Liver (tissue), 9 donors: ENCODE measurements around the gene CSPG4. TPM values are rescaled to one million over a fixed set of nuclear protein-coding genes. Genes with fewer than 3 reads are reported as not detected.
A peak's percentile ranks its signal among the peaks of the same experiment; 100 is the strongest.

ENCODE experiments used
- DNase-seq: peaks from one replicate; pipeline ENCODE4 v3.0.0-alpha.2; 2017; ENCODE audit warnings: low spot score
- H3K27ac ChIP-seq, 2 donors: one replicate each; pipeline ENCODE4 v1.7.0; 2013; ENCODE audit warnings: inconsistent platforms in 2 of 2, low read length in 2 of 2, control low read depth in 1 of 2, low read depth in 1 of 2, mild to moderate bottlenecking in 1 of 2
- H3K27me3 ChIP-seq, 4 donors: one replicate each; pipeline versions ENCODE4 v1.6.1 to v1.7.0; 2013; ENCODE audit warnings: low read length in 3 of 4, inconsistent platforms in 1 of 4, mild to moderate bottlenecking in 1 of 4, moderate library complexity in 1 of 4; ENCODE audit not compliant: control insufficient read depth in 4 of 4, insufficient read depth in 4 of 4
- H3K36me3 ChIP-seq, 4 donors: one replicate each; pipeline versions ENCODE4 v1.6.1 to v1.7.0; 2013; ENCODE audit warnings: low read length in 3 of 4, mild to moderate bottlenecking in 3 of 4, low read depth in 1 of 4, moderate library complexity in 1 of 4; ENCODE audit not compliant: control insufficient read depth in 4 of 4, insufficient read depth in 3 of 4
- H3K4me1 ChIP-seq, 4 donors: one replicate each; pipeline versions ENCODE4 v1.6.1 to v1.7.0; 2013; ENCODE audit warnings: low read length in 3 of 4, mild to moderate bottlenecking in 3 of 4, moderate library complexity in 1 of 4; ENCODE audit not compliant: control insufficient read depth in 4 of 4, insufficient read depth in 4 of 4
- H3K4me3 ChIP-seq, 3 donors: one replicate each; pipeline versions ENCODE4 v1.6.1 to v1.7.0; 2013; ENCODE audit warnings: low read length in 3 of 3, control low read depth in 1 of 3, low read depth in 1 of 3, mild to moderate bottlenecking in 1 of 3
- H3K9ac ChIP-seq, 2 donors: one replicate each; pipeline ENCODE4 v1.7.0; 2013; ENCODE audit warnings: low read length in 2 of 2, mild to moderate bottlenecking in 2 of 2, moderate library complexity in 2 of 2, control low read depth in 1 of 2, low read depth in 1 of 2
- H3K9me3 ChIP-seq, 4 donors: one replicate each; pipeline versions ENCODE4 v1.6.1 to v1.7.0; 2013; ENCODE audit warnings: low read length in 3 of 4; ENCODE audit not compliant: control insufficient read depth in 4 of 4
- EGR1 ChIP-seq, 2 donors: IDR thresholded peaks; 2 replicates each; pipeline ENCODE4 v1.6.1; 2016 to 2018; ENCODE audit warnings: antibody characterized with exemption in 2 of 2, low read depth in 2 of 2
- FOXA1 ChIP-seq: IDR thresholded peaks from 2 replicates; pipeline ENCODE4 v1.6.1; 2016; ENCODE audit warnings: antibody characterized with exemption
- FOXA2 ChIP-seq: IDR thresholded peaks from 2 replicates; pipeline ENCODE4 v1.6.1; 2016; ENCODE audit warnings: antibody characterized with exemption
- GABPA ChIP-seq, 2 donors: IDR thresholded peaks in 1 of 2; conservative IDR thresholded peaks in 1 of 2; 2 replicates each; pipeline ENCODE4 v1.6.1; 2016; ENCODE audit warnings: antibody characterized with exemption in 2 of 2, mild to moderate bottlenecking in 1 of 2, moderate library complexity in 1 of 2
- HNF4A ChIP-seq, 2 donors: conservative IDR thresholded peaks; 2 replicates each; pipeline ENCODE4 v1.6.1; 2016; ENCODE audit warnings: antibody characterized with exemption in 2 of 2, mild to moderate bottlenecking in 2 of 2
- HNF4G ChIP-seq: IDR thresholded peaks from 2 replicates; pipeline ENCODE4 v1.6.1; 2016; ENCODE audit warnings: antibody characterized with exemption
- JUND ChIP-seq, 2 donors: IDR thresholded peaks; 2 replicates each; pipeline ENCODE4 v1.6.1; 2016; ENCODE audit warnings: antibody characterized with exemption in 2 of 2
- NR2F2 ChIP-seq: IDR thresholded peaks from 2 replicates; pipeline ENCODE4 v1.6.1; 2016; ENCODE audit warnings: antibody characterized with exemption
- RAD21 ChIP-seq, 2 donors: IDR thresholded peaks; 2 replicates each; pipeline ENCODE4 v1.6.1; 2016; ENCODE audit warnings: antibody characterized with exemption in 2 of 2, mild to moderate bottlenecking in 2 of 2
- RXRA ChIP-seq, 2 donors: IDR thresholded peaks; 2 replicates each; pipeline ENCODE4 v1.6.1; 2017 to 2018; ENCODE audit warnings: antibody characterized with exemption in 2 of 2, mild to moderate bottlenecking in 1 of 2
- SP1 ChIP-seq: IDR thresholded peaks from 2 replicates; pipeline ENCODE4 v1.6.1; 2018; ENCODE audit warnings: antibody characterized with exemption, mild to moderate bottlenecking
- YY1 ChIP-seq: IDR thresholded peaks from 2 replicates; pipeline ENCODE4 v1.6.1; 2016; ENCODE audit warnings: antibody characterized with exemption, mild to moderate bottlenecking
- WGBS: extraction: QIAGEN DNeasy Blood & Tissue Kit; methylation state at CpG from one replicate; pipeline ENCODE4 v1.1.7; 2013; 5-methylcytosine and 5-hydroxymethylcytosine counted together
- polyA plus RNA-seq, 2 donors: library from polyadenylated mRNA; stranded (reverse) in 1 of 2; unstranded in 1 of 2; fragments of 200-250 nt in 1 of 2; fragments of >200 nt in 1 of 2; fragmentation: Nextera tagmentation in 1 of 2; extraction: Ambion mirVana in 1 of 2; gene quantifications; one replicate each; pipeline versions ENCODE4 v1.2.1 to v1.2.3, GENCODE V29; 2013 to 2015
- total RNA-seq, 2 donors: library from RNA; depleted of rRNA; stranded (reverse); fragments of >200 nt; gene quantifications; one replicate each; pipeline ENCODE4 v1.2.3, GENCODE V29; 2014
- TF ChIP-seq, protein P1 (sequence below): IDR thresholded peaks from 2 replicates; pipeline ENCODE4 v1.6.1; 2016; ENCODE audit warnings: antibody characterized with exemption
- TF ChIP-seq, protein P2 (sequence below): IDR thresholded peaks from 2 replicates; pipeline ENCODE4 v1.6.1; 2016; ENCODE audit warnings: antibody characterized with exemption
- TF ChIP-seq, protein P3 (sequence below): IDR thresholded peaks from 2 replicates; pipeline ENCODE4 v1.6.1; 2016; ENCODE audit warnings: antibody characterized with exemption
- TF ChIP-seq, protein P4 (sequence below): IDR thresholded peaks from 2 replicates; pipeline ENCODE4 v1.6.1; 2016; ENCODE audit warnings: antibody characterized with exemption, mild to moderate bottlenecking
- TF ChIP-seq, protein P5 (sequence below): fragments of 150-350 bp; IDR thresholded peaks from 2 replicates; pipeline ENCODE4 v1.5.1; 2017; ENCODE audit warnings: improper control_type of control experiment, low read depth, low read length; ENCODE audit not compliant: missing input control
- donor health status: healthy.
- donor health status: healthy.
- donor health status: healthy.
- donor health status: healthy.
- donor health status: healthy.

Gene CSPG4
- total and polyA plus RNA-seq, 4 donors = 0.07 to 1.5 (median 0.76) TPM

DNA sequence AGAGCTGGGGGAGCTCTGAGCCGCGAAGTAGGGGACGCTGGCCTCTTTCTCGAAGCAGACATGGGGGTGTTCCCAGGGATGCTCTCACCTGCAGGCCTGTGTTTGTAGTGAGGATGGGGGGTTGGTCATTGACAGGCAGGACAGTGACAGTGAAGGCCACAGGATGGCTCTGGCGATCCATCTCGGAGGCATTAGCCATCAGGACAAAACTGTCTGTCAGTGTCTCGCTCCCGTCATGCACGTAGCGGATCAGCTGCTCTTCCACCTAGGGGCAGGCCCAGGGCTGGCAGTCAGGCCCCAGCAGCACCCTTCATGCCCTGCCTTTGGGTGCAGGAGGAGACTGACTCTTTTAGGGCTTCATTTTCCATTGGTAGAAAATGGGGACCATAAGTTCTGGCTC, 28.0 kb downstream of the CSPG4 start:
- Histone ChIP-seq H3K27ac (no peak overlapping the region), H3K9ac (peak overlapping the region in 1 of 2 donors; percentile 14), H3K27me3 (no peaks in the 10 kb centered on the region), H3K36me3 (no peaks in the 10 kb centered on the region), H3K4me1 (peaks cover 5 to 12% (median 8%) of the 10 kb centered on the region in 4 donors), H3K9me3 (no peaks in the 10 kb centered on the region), H3K4me3 (no peak overlapping the region)
- WGBS = 86% methylated on average over 10 of the region's 10 CpGs
- no peak for DNase-seq
- TF ChIP-seq NR2F2 (no peak), RAD21 (IDR thresholded peaks at IDR 0.05) (no peak), FOXA2 (no peak), RXRA (IDR thresholded peaks at IDR 0.05) (no peak), HNF4A (conservative IDR thresholded peaks at IDR 0.05) (no peak), SP1 (no peak), GABPA (IDR thresholded peaks at IDR 0.05 in 1 of 2, conservative IDR thresholded peaks at IDR 0.05 in 1 of 2) (no peak), HNF4G (no peak), EGR1 (IDR thresholded peaks at IDR 0.05; ENCODE audit: low read depth in 2 of 2) (no peak), JUND (IDR thresholded peaks at IDR 0.05) (no peak), FOXA1 (no peak), YY1 (no peak)
- TF ChIP-seq, protein P1, sequence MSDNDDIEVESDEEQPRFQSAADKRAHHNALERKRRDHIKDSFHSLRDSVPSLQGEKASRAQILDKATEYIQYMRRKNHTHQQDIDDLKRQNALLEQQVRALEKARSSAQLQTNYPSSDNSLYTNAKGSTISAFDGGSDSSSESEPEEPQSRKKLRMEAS = no peak
- TF ChIP-seq, protein P2, sequence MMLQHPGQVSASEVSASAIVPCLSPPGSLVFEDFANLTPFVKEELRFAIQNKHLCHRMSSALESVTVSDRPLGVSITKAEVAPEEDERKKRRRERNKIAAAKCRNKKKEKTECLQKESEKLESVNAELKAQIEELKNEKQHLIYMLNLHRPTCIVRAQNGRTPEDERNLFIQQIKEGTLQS = no peak
- TF ChIP-seq, protein P3, sequence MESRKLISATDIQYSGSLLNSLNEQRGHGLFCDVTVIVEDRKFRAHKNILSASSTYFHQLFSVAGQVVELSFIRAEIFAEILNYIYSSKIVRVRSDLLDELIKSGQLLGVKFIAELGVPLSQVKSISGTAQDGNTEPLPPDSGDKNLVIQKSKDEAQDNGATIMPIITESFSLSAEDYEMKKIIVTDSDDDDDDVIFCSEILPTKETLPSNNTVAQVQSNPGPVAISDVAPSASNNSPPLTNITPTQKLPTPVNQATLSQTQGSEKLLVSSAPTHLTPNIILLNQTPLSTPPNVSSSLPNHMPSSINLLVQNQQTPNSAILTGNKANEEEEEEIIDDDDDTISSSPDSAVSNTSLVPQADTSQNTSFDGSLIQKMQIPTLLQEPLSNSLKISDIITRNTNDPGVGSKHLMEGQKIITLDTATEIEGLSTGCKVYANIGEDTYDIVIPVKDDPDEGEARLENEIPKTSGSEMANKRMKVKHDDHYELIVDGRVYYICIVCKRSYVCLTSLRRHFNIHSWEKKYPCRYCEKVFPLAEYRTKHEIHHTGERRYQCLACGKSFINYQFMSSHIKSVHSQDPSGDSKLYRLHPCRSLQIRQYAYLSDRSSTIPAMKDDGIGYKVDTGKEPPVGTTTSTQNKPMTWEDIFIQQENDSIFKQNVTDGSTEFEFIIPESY = no peak
- TF ChIP-seq, protein P4, sequence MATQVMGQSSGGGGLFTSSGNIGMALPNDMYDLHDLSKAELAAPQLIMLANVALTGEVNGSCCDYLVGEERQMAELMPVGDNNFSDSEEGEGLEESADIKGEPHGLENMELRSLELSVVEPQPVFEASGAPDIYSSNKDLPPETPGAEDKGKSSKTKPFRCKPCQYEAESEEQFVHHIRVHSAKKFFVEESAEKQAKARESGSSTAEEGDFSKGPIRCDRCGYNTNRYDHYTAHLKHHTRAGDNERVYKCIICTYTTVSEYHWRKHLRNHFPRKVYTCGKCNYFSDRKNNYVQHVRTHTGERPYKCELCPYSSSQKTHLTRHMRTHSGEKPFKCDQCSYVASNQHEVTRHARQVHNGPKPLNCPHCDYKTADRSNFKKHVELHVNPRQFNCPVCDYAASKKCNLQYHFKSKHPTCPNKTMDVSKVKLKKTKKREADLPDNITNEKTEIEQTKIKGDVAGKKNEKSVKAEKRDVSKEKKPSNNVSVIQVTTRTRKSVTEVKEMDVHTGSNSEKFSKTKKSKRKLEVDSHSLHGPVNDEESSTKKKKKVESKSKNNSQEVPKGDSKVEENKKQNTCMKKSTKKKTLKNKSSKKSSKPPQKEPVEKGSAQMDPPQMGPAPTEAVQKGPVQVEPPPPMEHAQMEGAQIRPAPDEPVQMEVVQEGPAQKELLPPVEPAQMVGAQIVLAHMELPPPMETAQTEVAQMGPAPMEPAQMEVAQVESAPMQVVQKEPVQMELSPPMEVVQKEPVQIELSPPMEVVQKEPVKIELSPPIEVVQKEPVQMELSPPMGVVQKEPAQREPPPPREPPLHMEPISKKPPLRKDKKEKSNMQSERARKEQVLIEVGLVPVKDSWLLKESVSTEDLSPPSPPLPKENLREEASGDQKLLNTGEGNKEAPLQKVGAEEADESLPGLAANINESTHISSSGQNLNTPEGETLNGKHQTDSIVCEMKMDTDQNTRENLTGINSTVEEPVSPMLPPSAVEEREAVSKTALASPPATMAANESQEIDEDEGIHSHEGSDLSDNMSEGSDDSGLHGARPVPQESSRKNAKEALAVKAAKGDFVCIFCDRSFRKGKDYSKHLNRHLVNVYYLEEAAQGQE = no peak
- TF ChIP-seq, protein P5, sequence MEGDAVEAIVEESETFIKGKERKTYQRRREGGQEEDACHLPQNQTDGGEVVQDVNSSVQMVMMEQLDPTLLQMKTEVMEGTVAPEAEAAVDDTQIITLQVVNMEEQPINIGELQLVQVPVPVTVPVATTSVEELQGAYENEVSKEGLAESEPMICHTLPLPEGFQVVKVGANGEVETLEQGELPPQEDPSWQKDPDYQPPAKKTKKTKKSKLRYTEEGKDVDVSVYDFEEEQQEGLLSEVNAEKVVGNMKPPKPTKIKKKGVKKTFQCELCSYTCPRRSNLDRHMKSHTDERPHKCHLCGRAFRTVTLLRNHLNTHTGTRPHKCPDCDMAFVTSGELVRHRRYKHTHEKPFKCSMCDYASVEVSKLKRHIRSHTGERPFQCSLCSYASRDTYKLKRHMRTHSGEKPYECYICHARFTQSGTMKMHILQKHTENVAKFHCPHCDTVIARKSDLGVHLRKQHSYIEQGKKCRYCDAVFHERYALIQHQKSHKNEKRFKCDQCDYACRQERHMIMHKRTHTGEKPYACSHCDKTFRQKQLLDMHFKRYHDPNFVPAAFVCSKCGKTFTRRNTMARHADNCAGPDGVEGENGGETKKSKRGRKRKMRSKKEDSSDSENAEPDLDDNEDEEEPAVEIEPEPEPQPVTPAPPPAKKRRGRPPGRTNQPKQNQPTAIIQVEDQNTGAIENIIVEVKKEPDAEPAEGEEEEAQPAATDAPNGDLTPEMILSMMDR = no peak
